A549 (cell line): ENCODE results near the gene POU2F3. TPM values are rescaled to one million over a fixed set of nuclear protein-coding genes. Genes with fewer than 3 reads are reported as not detected.

Experiments used
- ATAC-seq, 2 experiments: fragments of 200-7000 bp in 1 of 2; fragments of >200 bp in 1 of 2; cut with Nextera tagmentation in 1 of 2; cut with Tn5 transposase in 1 of 2; 3 replicates each; pipeline versions ENCODE4 v1.8.0 to v1.9.1; 2018 to 2020; ENCODE audit warnings: mild to moderate bottlenecking in 1 of 2, moderate library complexity in 1 of 2
- CTCF ChIA-PET: fragments of 300-600 bp; sonication (Branson Sonifier 250); formaldehyde crosslinking; extraction: SDS; loops from one replicate; lab custom pipeline; 2021; ENCODE audit warnings: antibody characterized with exemption, inconsistent platforms; lab: Yijun Ruan, JAX
- POLR2A ChIA-PET: fragments of 350-600 bp; formaldehyde crosslinking; extraction: SDS; loops from one replicate; lab custom pipeline; 2021; ENCODE audit warnings: antibody characterized with exemption, inconsistent platforms; lab: Yijun Ruan, JAX
- DNase-seq, 2 experiments: peaks; one replicate each; pipeline versions ENCODE4 v3.0.0 to v3.0.0-alpha.2; 2011 to 2016; ENCODE audit warnings: low read depth in 1 of 2, low spot score in 1 of 2
- FAIRE-seq: peaks from 2 replicates; lab custom pipeline; 2011; peaks lifted over from hg19 to GRCh38; lab: Jason Lieb, UNC
- H3K27ac ChIP-seq, 2 experiments: fragments of >200 bp; sonication (Bioruptor Twin); formaldehyde crosslinking; 3 replicates each; pipeline ENCODE4 v1.5.1; 2016 to 2017
- H3K4me1 ChIP-seq: fragments of >200 bp; sonication (Bioruptor Twin); formaldehyde crosslinking; 3 replicates; pipeline ENCODE4 v1.6.1; 2016
- H3K4me2 ChIP-seq: fragments of >200 bp; sonication (Bioruptor Twin); formaldehyde crosslinking; 3 replicates; pipeline ENCODE4 v1.6.1; 2016
- H3K4me3 ChIP-seq: fragments of >200 bp; sonication (Bioruptor Twin); formaldehyde crosslinking; 3 replicates; pipeline ENCODE4 v1.5.1; 2016
- H3K9me3 ChIP-seq: fragments of >200 bp; sonication (Bioruptor Twin); formaldehyde crosslinking; 3 replicates; pipeline ENCODE4 v1.6.1; 2016
- CBX2 ChIP-seq: fragments of 200-600 bp; sonication (generic); IDR thresholded peaks from 2 replicates; pipeline ENCODE4 v1.6.1; 2016; ENCODE audit warnings: low read depth, mild to moderate bottlenecking, borderline replicate concordance
- CBX8 ChIP-seq: fragments of 200-600 bp; sonication (generic); IDR thresholded peaks from 2 replicates; pipeline ENCODE4 v1.6.1; 2016
- CHD2 ChIP-seq: fragments of 150-350 bp; IDR thresholded peaks from 2 replicates; pipeline ENCODE4 v1.6.1; 2014; ENCODE audit warnings: low read length; ENCODE audit not compliant: partially characterized antibody
- EHMT2 ChIP-seq: fragments of 200-600 bp; sonication (generic); IDR thresholded peaks from 2 replicates; pipeline ENCODE4 v1.6.1; 2016; ENCODE audit warnings: antibody characterized with exemption, low read depth, mild to moderate bottlenecking, moderate library complexity
- EP300 ChIP-seq, 2 experiments: fragments of >200 bp; sonication (Bioruptor Twin); formaldehyde crosslinking; IDR thresholded peaks; 2 replicates in 1 of 2; 3 replicates in 1 of 2; pipeline ENCODE4 v1.6.1; 2016 to 2017
- FOSB ChIP-seq: fragments of 250-450 bp; sonication (Bioruptor Pico); IDR thresholded peaks from 2 replicates; pipeline ENCODE4 v1.5.0; 2020; ENCODE audit warnings: mild to moderate bottlenecking, moderate library complexity
- FOSL2 ChIP-seq, 2 experiments: fragments of 450-650 bp in 1 of 2; fragments of >200 bp in 1 of 2; sonication (Bioruptor Twin) in 1 of 2; formaldehyde crosslinking; IDR thresholded peaks; 2 replicates each; pipeline versions ENCODE4 v1.5.0 to v1.6.1; 2016 to 2020; ENCODE audit warnings: mild to moderate bottlenecking in 1 of 2, moderate library complexity in 1 of 2
- FOXS1 ChIP-seq: fragments of 250-450 bp; sonication (Bioruptor Pico); IDR thresholded peaks from 2 replicates; pipeline ENCODE4 v1.5.0; 2020; ENCODE audit warnings: mild to moderate bottlenecking, moderate library complexity
- GATA3 ChIP-seq: IDR thresholded peaks from 2 replicates; pipeline ENCODE4 v1.6.1; 2012; ENCODE audit warnings: borderline replicate concordance
- HMGXB4 ChIP-seq: fragments of 250-450 bp; sonication (Bioruptor Pico); IDR thresholded peaks from 2 replicates; pipeline ENCODE4 v1.5.0; 2021; ENCODE audit warnings: mild to moderate bottlenecking, moderate library complexity, borderline replicate concordance
- HOXB13 ChIP-seq: fragments of 250-450 bp; sonication (Bioruptor Pico); IDR thresholded peaks from 2 replicates; pipeline ENCODE4 v1.5.0; 2020; ENCODE audit warnings: low read depth, mild to moderate bottlenecking, moderate library complexity
- HOXB5 ChIP-seq: fragments of 250-450 bp; sonication (Bioruptor Pico); IDR thresholded peaks from 2 replicates; pipeline ENCODE4 v1.5.0; 2020; ENCODE audit warnings: mild to moderate bottlenecking, moderate library complexity
- JUNB ChIP-seq: fragments of >200 bp; sonication (Bioruptor Twin); formaldehyde crosslinking; IDR thresholded peaks from 2 replicates; pipeline ENCODE4 v1.6.1; 2016
- KDM5A ChIP-seq: fragments of 200-600 bp; sonication (generic); IDR thresholded peaks from 2 replicates; pipeline ENCODE4 v1.6.1; 2016; ENCODE audit warnings: antibody characterized with exemption, mild to moderate bottlenecking
- MAFK ChIP-seq: fragments of 450-650 bp; IDR thresholded peaks from 2 replicates; pipeline ENCODE4 v1.6.1; 2014; ENCODE audit not compliant: partially characterized antibody
- MAX ChIP-seq: IDR thresholded peaks from 2 replicates; pipeline ENCODE4 v1.6.1; 2012
- MYC ChIP-seq: IDR thresholded peaks from 2 replicates; pipeline ENCODE4 v1.6.1; 2012; ENCODE audit warnings: mild to moderate bottlenecking, inconsistent platforms, low read length, improper control_type of control experiment, borderline replicate concordance
- PBX3 ChIP-seq: IDR thresholded peaks from 2 replicates; pipeline ENCODE4 v1.6.1; 2012
- POLR2A ChIP-seq: IDR thresholded peaks from 2 replicates; pipeline ENCODE4 v1.6.1; 2012; ENCODE audit warnings: mild to moderate bottlenecking, low read length
- POLR2AphosphoS2 ChIP-seq: conservative IDR thresholded peaks from 2 replicates; pipeline ENCODE4 v1.6.1; 2012; ENCODE audit warnings: low read length, improper control_type of control experiment, inconsistent platforms
- RARB ChIP-seq: fragments of 250-450 bp; sonication (Bioruptor Pico); IDR thresholded peaks from 2 replicates; pipeline ENCODE4 v1.8.0; 2021; ENCODE audit warnings: mild to moderate bottlenecking, moderate library complexity
- REST ChIP-seq: fragments of 200-600 bp; sonication (generic); IDR thresholded peaks from 2 replicates; pipeline ENCODE4 v1.6.1; 2016; ENCODE audit warnings: antibody characterized with exemption, mild to moderate bottlenecking, moderate library complexity
- RNF2 ChIP-seq: fragments of 200-600 bp; sonication (generic); IDR thresholded peaks from 2 replicates; pipeline ENCODE4 v1.6.1; 2016; ENCODE audit warnings: low read depth, mild to moderate bottlenecking, antibody characterized with exemption, moderate library complexity, borderline replicate concordance
- SMC3 ChIP-seq: fragments of >200 bp; sonication (Bioruptor Twin); formaldehyde crosslinking; IDR thresholded peaks from 3 replicates; pipeline ENCODE4 v1.6.1; 2018; ENCODE audit warnings: inconsistent platforms
- ZSCAN20 ChIP-seq: fragments of 250-450 bp; sonication (Bioruptor Pico); IDR thresholded peaks from 2 replicates; pipeline ENCODE4 v1.8.0; 2022; ENCODE audit warnings: mild to moderate bottlenecking, moderate library complexity
- WGBS: methylation state at CpG from one replicate; pipeline ENCODE4 v1.1.6; 2017; ENCODE audit errors: missing lambda C conversion rate; 5-methylcytosine and 5-hydroxymethylcytosine counted together
- polyA plus RNA-seq, 4 experiments: library from polyadenylated mRNA; depleted of rRNA in 3 of 4; stranded (reverse); fragments of >200 nt; fragmentation: RNase III in 1 of 4; extraction: RNeasy Plus Mini Kit Qiagen cat#74134 plus additional on column Dnase treatment in 1 of 4; gene quantifications; 2 replicates in 3 of 4; 3 replicates in 1 of 4; pipeline ENCODE4 v1.2.3, GENCODE V29; 2011 to 2017

POU2F3 gene
- polyA plus RNA-seq, 2 of the 4 experiments (the other 2 are of a cell fraction), result not detected

GRCh38 chr11:120258661-120259060, 18.7 kb downstream of the POU2F3 start:
- Histone ChIP-seq H3K27ac (no peak overlapping the region), H3K4me1 (no peaks in the 10 kb centered on the region), H3K9me3 (no peaks in the 10 kb centered on the region), H3K4me2 (no peak overlapping the region), H3K4me3 (no peak overlapping the region)
- ChIA-PET CTCF (interaction anchor here (1.5 to 1.9 kb wide), 3 partner anchors 17 to 24 kb away, joined by 3 to 5 read pairs (median 4); no protein-coding TSS in a partner anchor), POLR2A (no interaction called here)
- FAIRE-seq (no peak), DNase-seq (no peak)
- WGBS, result 10% methylated on average over 2 of the region's 3 CpGs
- TF ChIP-seq SMC3 (no peak), CBX8 (no peak), RARB (CRISPR knock-in tag) (no peak), MAX (no peak), KDM5A (no peak), CHD2 (no peak), POLR2AphosphoS2 (no peak), RNF2 (no peak), EP300 (IDR thresholded peaks at IDR 0.05) (no peak), HOXB5 (CRISPR knock-in tag) (no peak), FOSB (CRISPR knock-in tag) (no peak), CBX2 (no peak), GATA3 (no peak), POLR2A (no peak)
- TF ChIP-seq, all 56 proteins: peak for 0
- peak in 1 of 2 experiments; percentile 57; a peak in 2 of 6 replicates for ATAC-seq

DNA sequence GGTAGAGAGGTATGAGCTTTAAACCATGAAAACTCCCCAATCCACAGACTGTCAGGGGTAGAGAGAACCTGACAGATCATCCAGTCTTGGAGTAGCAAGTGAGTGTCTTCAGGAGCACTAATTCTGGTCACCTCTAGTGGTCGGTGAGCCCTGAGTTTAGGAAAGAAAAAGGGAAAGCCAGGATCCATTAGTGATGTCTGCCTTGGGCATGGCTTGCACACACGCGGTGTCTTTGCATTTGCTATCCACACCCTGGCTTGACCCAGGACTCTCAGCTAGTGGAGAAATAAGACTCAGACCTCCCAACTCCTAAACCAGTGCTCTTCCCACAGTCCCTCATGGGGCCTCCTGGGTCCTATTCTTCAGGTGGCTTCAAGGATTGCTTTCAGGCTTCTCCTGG, 19.3 kb downstream of the POU2F3 start:
- POLR2A ChIA-PET, result no interaction called here
- Histone ChIP-seq H3K4me2 (no peak overlapping the region), H3K9me3 (no peaks in the 10 kb centered on the region), H3K27ac (no peak overlapping the region), H3K4me1 (no peaks in the 10 kb centered on the region), H3K4me3 (no peak overlapping the region)
- WGBS, result 19% methylated on average over 3 of the region's 3 CpGs
- no peak for TF ChIP-seq CHD2
- TF ChIP-seq HMGXB4 (CRISPR knock-in tag), result no peak
- TF ChIP-seq PBX3, result no peak
- no peak for TF ChIP-seq RARB (CRISPR knock-in tag)
- no peak for TF ChIP-seq ZSCAN20
- TF ChIP-seq REST, result no peak
- no peak for TF ChIP-seq EHMT2
- TF ChIP-seq JUNB, result no peak
- no peak for TF ChIP-seq KDM5A
- TF ChIP-seq MYC, result no peak
- TF ChIP-seq MAFK, result no peak
- TF ChIP-seq FOSL2 (IDR thresholded peaks at IDR 0.05), result no peak
- TF ChIP-seq FOSL2 (CRISPR knock-in tag; IDR thresholded peaks at IDR 0.05), result no peak
- no peak for TF ChIP-seq EP300 (IDR thresholded peaks at IDR 0.05)
- TF ChIP-seq FOXS1, result no peak
- TF ChIP-seq HOXB13 (CRISPR knock-in tag), result no peak
- CTCF ChIA-PET, result interaction anchor here (1.5 to 1.9 kb wide), 4 partner anchors 16 to 41 kb away, joined by 3 to 5 read pairs (median 4); no protein-coding TSS in a partner anchor
- FAIRE-seq (no peak), DNase-seq (no peak), ATAC-seq (peak in 1 of 2 experiments; percentile 20; a peak in 2 of 6 replicates)
